Stimulated activated naive CD8-positive, alpha-beta T cell treated with anti-CD3 and anti-CD28 coated beads, Interleukin-15, Interleukin-2, amounts not matched to agents 100 ng/mL and 50 ng/mL, for 24 hours (primary cell): ENCODE data around the gene NUDT11.
"Not testable (repeated sequence)": the region's sequence is repeated elsewhere in the genome, so short reads cannot be mapped to it uniquely, and the experiment has no call there.

ENCODE experiments used
- H3K27ac Mint-ChIP-seq: one replicate; pipeline ENCODE4 v1.8.0; 2021; ENCODE audit warnings: mild to moderate bottlenecking, mixed read lengths
- H3K27me3 Mint-ChIP-seq: one replicate; pipeline ENCODE4 v1.8.0; 2021; ENCODE audit warnings: mixed read lengths
- H3K36me3 Mint-ChIP-seq: one replicate; pipeline ENCODE4 v1.8.0; 2021; ENCODE audit warnings: low read depth, mixed read lengths
- H3K4me1 Mint-ChIP-seq: one replicate; pipeline ENCODE4 v1.8.0; 2021; ENCODE audit warnings: low read depth, mixed read lengths
- H3K4me3 Mint-ChIP-seq: one replicate; pipeline ENCODE4 v1.8.0; 2021; ENCODE audit warnings: mild to moderate bottlenecking, mixed read lengths
- H3K9me3 Mint-ChIP-seq: one replicate; pipeline ENCODE4 v1.8.0; 2021; ENCODE audit warnings: mixed read lengths

Gene NUDT11

GRCh38 chrX:51496501-51497291, at the start of gene NUDT11:
Gene NUDT11 (minus strand): TSS chrX:51496592. CDS start chrX:51496444, 148 bp downstream.
- peaks cover 18% of the 10 kb centered on the region for H3K4me1 Mint-ChIP-seq
- peaks cover 12% of the 10 kb centered on the region for H3K27me3 Mint-ChIP-seq
- H3K4me3 Mint-ChIP-seq: peak within 1 kb of the TSS; percentile 80
- peak within 1 kb of the TSS; percentile 76 for H3K27ac Mint-ChIP-seq
- no peaks in the 10 kb centered on the region for H3K36me3 Mint-ChIP-seq
- no peaks in the 10 kb centered on the region for H3K9me3 Mint-ChIP-seq

GRCh38 chrX:51520393-51520792, 24.0 kb upstream of the NUDT11 start:
- Mint-ChIP-seq H3K4me3 (no peak overlapping the region), H3K27me3 (peaks cover under 1% of the 10 kb centered on the region), H3K36me3 (no peaks in the 10 kb centered on the region), H3K4me1 (no peaks in the 10 kb centered on the region), H3K27ac (no peak overlapping the region), H3K9me3 (peaks cover under 1% of the 10 kb centered on the region)

DNA sequence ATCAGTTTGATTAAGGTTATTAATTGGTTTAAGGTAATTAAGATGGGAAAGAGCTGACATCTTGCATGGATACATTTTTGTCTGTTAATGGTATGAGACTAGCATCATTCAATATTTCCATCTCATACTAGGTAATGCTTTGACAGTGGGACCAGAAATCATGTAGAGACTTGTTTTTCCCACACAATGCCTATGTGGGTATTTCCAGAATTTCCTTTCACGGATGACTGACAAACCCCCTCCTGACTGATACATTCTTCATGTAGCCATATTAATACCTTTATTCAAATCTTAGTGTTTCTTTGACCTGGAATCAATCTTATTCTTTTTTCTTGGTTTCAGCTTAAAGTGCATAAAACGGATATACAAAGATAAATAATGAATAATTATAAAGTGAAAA, 22.7 kb upstream of the NUDT11 start:
- H3K4me1 Mint-ChIP-seq, H3K4me3 Mint-ChIP-seq, H3K36me3 Mint-ChIP-seq, H3K27me3 Mint-ChIP-seq, H3K27ac Mint-ChIP-seq, H3K9me3 Mint-ChIP-seq: not testable (repeated sequence)

DNA sequence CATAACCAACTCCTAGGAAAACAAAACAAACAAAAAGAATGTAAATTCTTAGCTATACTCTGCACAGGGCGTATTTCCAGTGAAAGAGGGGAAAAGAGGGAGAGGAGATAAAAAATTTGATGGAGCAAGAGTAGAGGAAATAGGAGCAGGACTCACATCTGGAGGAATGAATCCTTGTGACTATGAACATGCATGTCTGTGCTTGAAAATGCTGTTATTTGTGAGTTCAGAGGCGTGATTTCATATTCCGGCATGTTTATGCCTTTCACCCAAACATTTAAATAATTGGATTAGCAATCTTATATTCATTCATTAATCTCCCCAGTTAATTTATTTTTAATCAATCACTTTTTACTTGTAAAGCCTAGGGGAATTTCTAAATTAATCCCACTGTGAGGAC, 11.2 kb upstream of the NUDT11 start:
- Mint-ChIP-seq H3K27ac (no peak overlapping the region), H3K4me3 (no peak overlapping the region), H3K4me1 (no peaks in the 10 kb centered on the region), H3K9me3 (no peaks in the 10 kb centered on the region), H3K36me3 (no peaks in the 10 kb centered on the region), H3K27me3 (peaks cover 3% of the 10 kb centered on the region)

DNA sequence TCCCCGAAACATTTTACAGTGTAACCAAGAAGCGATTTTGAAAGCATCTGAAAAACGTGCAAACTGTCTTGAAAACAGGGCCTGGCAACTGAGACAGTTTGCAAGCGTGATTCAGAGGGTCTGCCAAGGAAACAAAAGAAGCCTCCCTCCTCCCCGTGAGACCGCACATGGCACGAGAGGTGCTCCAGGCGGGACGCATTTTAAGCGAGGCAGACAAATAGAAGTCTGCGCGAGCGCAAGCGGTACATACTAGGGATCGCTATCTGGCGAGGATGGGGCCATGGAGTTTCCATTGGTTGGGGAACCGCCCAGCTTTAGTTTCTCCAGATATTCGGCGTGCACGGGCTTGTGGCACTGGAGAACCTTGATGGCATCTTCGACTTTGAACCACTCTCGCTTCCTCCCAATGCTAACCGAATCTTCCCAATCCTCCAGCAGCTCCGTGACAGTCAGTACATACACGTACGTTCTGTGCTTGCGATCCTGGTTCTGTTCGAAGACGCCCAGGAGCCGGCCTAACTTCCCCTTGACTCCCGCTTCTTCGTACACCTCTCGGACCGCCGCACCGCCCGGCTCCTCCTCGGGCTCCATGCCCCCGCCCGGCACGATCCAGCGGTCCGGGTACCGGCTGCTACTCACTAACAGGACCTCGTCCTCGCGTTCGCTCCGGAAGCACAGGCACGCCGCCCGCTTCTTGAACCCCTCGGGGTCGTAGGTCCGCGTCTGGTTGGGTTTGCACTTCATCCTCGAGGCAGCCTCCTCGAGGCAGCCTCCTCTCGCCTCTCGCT, 497 bp downstream of the NUDT11 start:
- Mint-ChIP-seq H3K4me3 (peak overlapping the region; percentile 78), H3K27me3 (peaks cover 14% of the 10 kb centered on the region), H3K4me1 (peaks cover 18% of the 10 kb centered on the region)
- not testable (repeated sequence) for H3K36me3 Mint-ChIP-seq, H3K9me3 Mint-ChIP-seq, H3K27ac Mint-ChIP-seq

DNA sequence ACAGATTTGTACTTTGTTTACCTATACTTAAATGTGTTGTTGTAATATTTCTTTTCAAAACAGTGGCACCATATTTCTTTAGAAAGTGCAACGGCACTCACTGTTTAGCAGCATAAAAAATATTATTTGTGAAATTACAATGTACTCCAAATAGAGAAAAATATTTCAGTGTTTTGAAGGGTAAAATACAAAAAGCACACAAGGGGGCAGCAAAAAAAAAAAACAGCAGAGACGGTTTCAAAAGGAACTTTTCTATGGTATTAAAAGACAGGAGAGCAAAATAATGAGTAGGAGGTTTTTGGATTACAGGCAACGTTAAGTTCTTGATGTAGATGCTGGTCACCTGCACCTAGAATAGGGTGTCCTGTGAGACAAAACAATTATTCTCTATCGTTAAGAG, 2.0 kb downstream of the NUDT11 start:
- Mint-ChIP-seq H3K27me3 (peaks cover 14% of the 10 kb centered on the region), H3K4me1 (peaks cover 18% of the 10 kb centered on the region), H3K27ac (no peak overlapping the region), H3K4me3 (no peak overlapping the region), H3K36me3 (no peaks in the 10 kb centered on the region), H3K9me3 (no peaks in the 10 kb centered on the region)

DNA sequence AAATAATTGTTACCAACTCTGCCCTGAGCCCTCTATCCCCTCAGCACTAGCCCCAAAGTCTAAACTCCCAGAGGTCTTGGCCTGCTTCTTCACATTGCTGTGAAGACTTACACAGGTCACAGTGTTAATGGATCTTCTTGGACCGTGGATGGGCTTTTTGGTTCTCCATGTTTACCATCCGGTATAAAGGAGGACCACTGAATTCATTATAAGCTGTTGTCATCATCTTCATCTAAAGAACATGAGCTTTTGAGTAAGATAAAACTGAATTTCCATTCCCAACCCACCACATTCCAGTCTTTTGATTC, 8.5 kb downstream of the NUDT11 start:
- H3K27me3 Mint-ChIP-seq: peaks cover 3% of the 10 kb centered on the region
- no peak overlapping the region for H3K27ac Mint-ChIP-seq
- H3K4me3 Mint-ChIP-seq: no peak overlapping the region
- no peaks in the 10 kb centered on the region for H3K36me3 Mint-ChIP-seq
- H3K4me1 Mint-ChIP-seq: no peaks in the 10 kb centered on the region
- H3K9me3 Mint-ChIP-seq: no peaks in the 10 kb centered on the region

- H3K27me3 Mint-ChIP-seq: no peaks in the 10 kb centered on the region
- no peak overlapping the region for H3K4me3 Mint-ChIP-seq
- H3K9me3 Mint-ChIP-seq: no peaks in the 10 kb centered on the region
- H3K36me3 Mint-ChIP-seq: no peaks in the 10 kb centered on the region
- no peaks in the 10 kb centered on the region for H3K4me1 Mint-ChIP-seq
- no peak overlapping the region for H3K27ac Mint-ChIP-seq
Measured at GRCh38 chrX:51484616-51485015, 11.8 kb downstream of the NUDT11 start.

DNA sequence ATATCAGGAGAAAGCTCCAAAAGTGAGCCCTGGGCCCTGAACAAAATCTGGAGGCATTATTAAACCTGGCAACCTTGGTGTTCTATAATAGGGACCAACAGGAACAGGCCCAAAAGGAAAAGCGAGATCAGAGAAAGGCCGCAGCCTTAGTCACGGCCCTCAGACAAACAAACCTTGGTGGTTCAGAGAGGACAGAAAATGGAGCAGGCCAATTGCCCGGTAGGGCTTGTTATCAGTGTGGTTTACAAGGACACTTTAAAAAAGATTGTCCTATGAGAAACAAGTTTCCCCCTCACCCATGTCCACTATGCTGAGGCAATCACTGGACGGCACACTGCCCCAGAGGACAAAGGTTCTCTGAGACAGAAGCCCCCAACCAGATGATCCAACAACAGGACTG, 14.0 kb downstream of the NUDT11 start:
- H3K36me3 Mint-ChIP-seq, H3K4me3 Mint-ChIP-seq, H3K27me3 Mint-ChIP-seq, H3K4me1 Mint-ChIP-seq, H3K27ac Mint-ChIP-seq, H3K9me3 Mint-ChIP-seq: not testable (repeated sequence)

- Mint-ChIP-seq H3K4me3 (no peak overlapping the region), H3K36me3 (no peaks in the 10 kb centered on the region), H3K4me1 (no peaks in the 10 kb centered on the region), H3K9me3 (no peaks in the 10 kb centered on the region), H3K27ac (no peak overlapping the region), H3K27me3 (no peaks in the 10 kb centered on the region)
Measured at GRCh38 chrX:51476930-51477329, 19.5 kb downstream of the NUDT11 start.

DNA sequence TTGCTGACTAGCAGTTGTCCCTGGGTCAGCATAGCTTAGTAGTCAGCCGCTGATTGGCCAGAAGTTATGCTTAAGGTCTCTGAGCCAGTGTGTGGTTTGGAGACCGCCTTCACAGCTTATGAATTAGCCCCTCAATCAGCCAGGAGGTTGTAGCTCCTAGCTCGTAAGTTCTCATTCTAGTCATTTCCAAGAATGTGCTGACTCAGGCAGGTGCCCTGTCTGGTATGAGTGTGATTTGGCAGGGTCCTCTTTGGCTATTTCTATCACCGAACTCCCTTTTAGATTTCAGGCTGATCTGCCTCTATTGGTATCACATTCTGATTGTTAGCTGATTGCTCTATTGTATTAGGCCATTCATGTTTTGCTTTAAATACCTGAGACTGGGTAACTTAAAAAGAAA, 33.1 kb downstream of the NUDT11 start:
- no peak overlapping the region for H3K4me3 Mint-ChIP-seq
- no peaks in the 10 kb centered on the region for H3K36me3 Mint-ChIP-seq
- H3K4me1 Mint-ChIP-seq: no peaks in the 10 kb centered on the region
- H3K27me3 Mint-ChIP-seq: no peaks in the 10 kb centered on the region
- no peak overlapping the region for H3K27ac Mint-ChIP-seq
- no peaks in the 10 kb centered on the region for H3K9me3 Mint-ChIP-seq

DNA sequence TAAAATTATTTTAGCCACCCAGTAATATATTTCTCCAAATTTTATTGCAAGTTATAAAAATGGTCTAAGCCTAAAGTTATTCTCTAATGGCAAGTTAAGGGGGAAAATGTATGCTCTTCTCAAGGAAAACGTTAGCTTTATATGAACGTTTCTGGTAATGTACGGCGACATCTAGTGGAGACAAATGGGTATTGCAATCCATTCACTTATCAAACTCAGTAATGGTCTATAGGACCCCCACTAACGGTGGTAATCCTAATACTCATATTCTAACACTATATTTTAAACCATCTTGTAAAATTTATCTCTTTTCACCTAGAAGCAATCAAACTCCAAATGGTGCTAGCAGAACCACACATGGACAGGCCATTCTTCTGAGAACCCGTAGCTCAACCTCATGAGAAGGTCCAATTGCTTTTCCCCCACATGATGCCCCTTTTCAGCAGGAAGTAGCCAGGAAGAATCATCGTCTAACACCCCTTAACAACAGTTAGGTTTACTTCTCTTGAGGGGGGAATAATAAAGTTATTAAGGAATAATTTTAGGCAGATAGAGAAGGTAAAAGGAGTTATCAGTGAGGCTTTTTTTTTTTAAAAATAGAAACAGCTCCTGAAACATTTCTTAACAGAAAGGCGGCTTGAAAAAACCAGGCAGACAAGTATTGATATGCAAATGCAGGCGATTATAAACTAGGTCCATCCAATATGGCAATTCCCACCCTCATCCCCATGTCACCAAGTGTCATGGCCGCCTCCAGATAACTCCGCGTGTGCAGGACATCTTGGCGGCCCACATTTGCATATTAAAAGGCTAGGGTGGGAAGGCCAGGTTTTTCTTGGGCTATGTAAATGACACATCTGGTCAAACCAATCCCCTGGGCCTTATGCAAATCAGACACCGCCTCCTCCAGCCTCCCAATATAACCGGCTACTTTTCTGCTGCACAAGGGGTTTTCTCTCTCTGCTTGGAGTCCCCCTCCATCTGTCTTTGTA, 35.0 kb downstream of the NUDT11 start:
- Mint-ChIP-seq H3K4me1 (no peaks in the 10 kb centered on the region), H3K9me3 (no peaks in the 10 kb centered on the region), H3K27me3 (no peaks in the 10 kb centered on the region), H3K27ac (no peak overlapping the region), H3K36me3 (no peaks in the 10 kb centered on the region), H3K4me3 (no peak overlapping the region)

GRCh38 chrX:51459125-51459524, 37.3 kb downstream of the NUDT11 start:
- no peaks in the 10 kb centered on the region for H3K27me3 Mint-ChIP-seq
- no peak overlapping the region for H3K27ac Mint-ChIP-seq
- no peaks in the 10 kb centered on the region for H3K36me3 Mint-ChIP-seq
- H3K9me3 Mint-ChIP-seq: no peaks in the 10 kb centered on the region
- no peak overlapping the region for H3K4me3 Mint-ChIP-seq
- no peaks in the 10 kb centered on the region for H3K4me1 Mint-ChIP-seq

GRCh38 chrX:51456814-51457213, 39.6 kb downstream of the NUDT11 start:
- Mint-ChIP-seq H3K9me3 (no peaks in the 10 kb centered on the region), H3K27ac (no peak overlapping the region)

DNA sequence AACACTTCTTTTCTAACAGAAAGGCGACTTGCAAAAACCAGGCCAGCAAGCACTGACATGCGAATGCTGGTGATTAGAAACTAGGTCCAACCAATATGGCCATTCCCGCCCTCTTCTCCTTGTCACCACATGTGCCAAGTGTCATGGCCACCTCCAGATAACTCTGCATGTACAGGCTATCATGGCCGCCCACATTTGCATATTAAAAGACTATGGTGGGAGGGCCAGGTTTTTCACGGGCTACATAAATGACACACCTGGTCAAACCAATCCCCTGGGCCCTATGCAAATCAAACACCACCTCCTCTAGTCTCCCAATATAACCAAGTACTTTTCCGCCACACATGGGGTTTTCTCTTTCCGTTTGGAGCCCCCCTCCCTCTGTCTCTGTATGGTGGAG, 40.1 kb downstream of the NUDT11 start:
- Mint-ChIP-seq H3K36me3 (no peaks in the 10 kb centered on the region), H3K27ac (no peak overlapping the region), H3K4me1 (no peaks in the 10 kb centered on the region), H3K4me3 (no peak overlapping the region), H3K9me3 (no peaks in the 10 kb centered on the region), H3K27me3 (no peaks in the 10 kb centered on the region)

More at GRCh38 chrX:51456814-51457213, 39.6 kb downstream of the NUDT11 start:
- H3K4me3 Mint-ChIP-seq: no peak overlapping the region
- H3K27me3 Mint-ChIP-seq: no peaks in the 10 kb centered on the region
- no peaks in the 10 kb centered on the region for H3K4me1 Mint-ChIP-seq
- H3K36me3 Mint-ChIP-seq: no peaks in the 10 kb centered on the region
